Measurements from ENCODE around the gene SRY. TPM values are rescaled to one million over a fixed set of nuclear protein-coding genes. Genes with fewer than 3 reads are reported as not detected.

SRY gene
- polyA plus RNA-seq, 1 donor from 2014 or later: not detected

DNA sequence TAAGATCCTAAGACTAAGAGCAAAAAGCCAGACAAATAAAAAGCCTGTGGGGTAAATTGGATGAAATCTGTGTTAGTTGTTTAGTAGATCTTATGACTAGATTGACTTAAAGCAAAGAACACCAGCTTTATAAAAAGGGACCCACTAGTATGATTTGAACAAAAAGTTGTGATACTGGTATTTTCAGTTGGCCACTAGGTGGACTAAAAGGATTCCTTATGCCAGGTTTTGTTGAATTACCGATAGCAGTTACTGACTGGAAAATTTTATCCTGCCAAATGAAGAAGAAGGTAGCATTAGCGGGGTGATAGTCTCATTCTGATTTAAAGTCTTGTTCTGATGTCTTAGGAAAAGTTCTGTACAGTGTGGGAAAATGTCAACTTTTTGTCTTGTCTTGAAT is 12.8 kb upstream of the SRY start:
- H3K27ac ChIP-seq (ENCODE audit: low read length): no peak overlapping the region
- no peak overlapping the region for H3K4me2 ChIP-seq (ENCODE audit: low read length)
- H3K79me2 ChIP-seq (replicated peaks; ENCODE audit: insufficient read depth, low read length): no peaks in the 10 kb centered on the region
- no peaks in the 10 kb centered on the region for H3F3A ChIP-seq (ENCODE audit: insufficient read depth, low read length, poor library complexity, severe bottlenecking)
- no peaks in the 10 kb centered on the region for H3K36me3 ChIP-seq (ENCODE audit: insufficient read depth, low read length)
- no peaks in the 10 kb centered on the region for H4K20me1 ChIP-seq (ENCODE audit: insufficient read depth)
- H2AFZ ChIP-seq (ENCODE audit: low read depth, low read length): no peak overlapping the region
- TF ChIP-seq SMC3 (conservative IDR thresholded peaks at IDR 0.05; ENCODE audit: poor library complexity) (no peak), MXI1 (conservative IDR thresholded peaks at IDR 0.05; ENCODE audit: poor library complexity, severe bottlenecking) (no peak), CTCF (IDR thresholded peaks at IDR 0.05; ENCODE audit: poor library complexity, severe bottlenecking) (no peak), EZH2 (IDR thresholded peaks at IDR 0.05; ENCODE audit: borderline replicate concordance, insufficient read depth, low read length, poor library complexity, severe bottlenecking) (no peak), RAD21 (conservative IDR thresholded peaks at IDR 0.05) (no peak), TAF1 (IDR thresholded peaks at IDR 0.05; ENCODE audit: low read depth) (no peak), EP300 (conservative IDR thresholded peaks at IDR 0.05; ENCODE audit: poor library complexity, severe bottlenecking) (no peak), REST (IDR thresholded peaks at IDR 0.05; ENCODE audit: borderline replicate concordance) (no peak), POLR2AphosphoS5 (IDR thresholded peaks at IDR 0.05) (no peak)
- H3K4me3 ChIP-seq (ENCODE audit: low read length): no peak overlapping the region
- no peaks in the 10 kb centered on the region for H3K9me2 ChIP-seq (ENCODE audit: insufficient read depth, low read length)
- no peak overlapping the region for H3K9ac ChIP-seq (ENCODE audit: low read length)
- no peaks in the 10 kb centered on the region for H3K27me3 ChIP-seq (ENCODE audit: insufficient read depth, low read depth, low read length)
- H3K9me3 ChIP-seq (ENCODE audit: low read length): no peaks in the 10 kb centered on the region

DNA sequence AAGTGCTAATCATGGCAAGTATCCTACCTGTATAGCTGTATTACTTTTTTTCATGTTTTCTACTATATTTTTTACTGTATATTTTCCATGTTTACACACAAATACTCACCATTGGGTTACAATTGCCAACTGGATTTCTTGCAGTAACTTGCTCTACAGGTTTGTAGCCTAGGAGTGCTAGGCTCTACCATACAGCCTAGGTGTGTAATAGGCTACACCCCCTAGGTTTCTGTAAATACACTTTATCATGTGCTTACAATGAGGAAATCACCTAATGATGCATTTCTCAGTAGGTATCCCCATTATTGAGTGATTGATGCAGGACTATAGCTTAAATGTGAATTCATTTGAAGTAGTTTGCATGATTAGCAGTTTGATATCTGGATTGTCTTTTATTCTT is 10.5 kb upstream of the SRY start:
- no peaks in the 10 kb centered on the region for H3F3A ChIP-seq (ENCODE audit: insufficient read depth, low read length, poor library complexity, severe bottlenecking)
- no peak overlapping the region for H3K4me2 ChIP-seq (ENCODE audit: low read length)
- no peak overlapping the region for H2AFZ ChIP-seq (ENCODE audit: low read depth, low read length)
- no peaks in the 10 kb centered on the region for H3K9me2 ChIP-seq (ENCODE audit: insufficient read depth, low read length)
- TF ChIP-seq SMC3 (conservative IDR thresholded peaks at IDR 0.05; ENCODE audit: poor library complexity) (no peak), EZH2 (IDR thresholded peaks at IDR 0.05; ENCODE audit: borderline replicate concordance, insufficient read depth, low read length, poor library complexity, severe bottlenecking) (no peak), MXI1 (conservative IDR thresholded peaks at IDR 0.05; ENCODE audit: poor library complexity, severe bottlenecking) (no peak)
- H3K9ac ChIP-seq (ENCODE audit: low read length): no peak overlapping the region
- no peaks in the 10 kb centered on the region for H3K9me3 ChIP-seq (ENCODE audit: low read length)
- H3K36me3 ChIP-seq (ENCODE audit: insufficient read depth, low read length): no peaks in the 10 kb centered on the region
- no peak overlapping the region for H3K27ac ChIP-seq (ENCODE audit: low read length)
- H3K79me2 ChIP-seq (replicated peaks; ENCODE audit: insufficient read depth, low read length): no peaks in the 10 kb centered on the region
- H3K4me3 ChIP-seq (ENCODE audit: low read length): no peak overlapping the region
- no peaks in the 10 kb centered on the region for H4K20me1 ChIP-seq (ENCODE audit: insufficient read depth)
- H3K27me3 ChIP-seq (ENCODE audit: insufficient read depth, low read depth, low read length): no peaks in the 10 kb centered on the region

Measured in neural cell (in vitro differentiated cells).